ENCODE data around the gene TP53I11.

TP53I11 gene, protein sequence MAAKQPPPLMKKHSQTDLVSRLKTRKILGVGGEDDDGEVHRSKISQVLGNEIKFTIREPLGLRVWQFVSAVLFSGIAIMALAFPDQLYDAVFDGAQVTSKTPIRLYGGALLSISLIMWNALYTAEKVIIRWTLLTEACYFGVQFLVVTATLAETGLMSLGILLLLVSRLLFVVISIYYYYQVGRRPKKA

GRCh38 chr11:44950625-44951476, at the start of gene TP53I11:
Gene TP53I11, minus strand, starts transcription at chr11:44950883. Its CDS starts 12,548 bp downstream, at chr11:44938335.
- no peaks in the 10 kb centered on the region for H3K36me3 Mint-ChIP-seq
- H3K9me3 Mint-ChIP-seq = no peaks in the 10 kb centered on the region
- peak within 1 kb of the TSS; percentile 55 for H3K27ac Mint-ChIP-seq
- peaks cover 9% of the 10 kb centered on the region for H3K4me1 Mint-ChIP-seq
- no peaks in the 10 kb centered on the region for H3K27me3 Mint-ChIP-seq
- H3K4me3 Mint-ChIP-seq = peak within 1 kb of the TSS; percentile 81

- no peaks in the 10 kb centered on the region for H3K9me3 Mint-ChIP-seq
- H3K36me3 Mint-ChIP-seq = no peaks in the 10 kb centered on the region
- H3K4me1 Mint-ChIP-seq = no peaks in the 10 kb centered on the region
- no peak overlapping the region for H3K4me3 Mint-ChIP-seq
- no peaks in the 10 kb centered on the region for H3K27me3 Mint-ChIP-seq
- no peak overlapping the region for H3K27ac Mint-ChIP-seq
Measured at GRCh38 chr11:44999068-44999467, 48.4 kb upstream of the TP53I11 start.

- H3K9me3 Mint-ChIP-seq = no peaks in the 10 kb centered on the region
Measured at GRCh38 chr11:44998051-44998450, 47.4 kb upstream of the TP53I11 start.

DNA sequence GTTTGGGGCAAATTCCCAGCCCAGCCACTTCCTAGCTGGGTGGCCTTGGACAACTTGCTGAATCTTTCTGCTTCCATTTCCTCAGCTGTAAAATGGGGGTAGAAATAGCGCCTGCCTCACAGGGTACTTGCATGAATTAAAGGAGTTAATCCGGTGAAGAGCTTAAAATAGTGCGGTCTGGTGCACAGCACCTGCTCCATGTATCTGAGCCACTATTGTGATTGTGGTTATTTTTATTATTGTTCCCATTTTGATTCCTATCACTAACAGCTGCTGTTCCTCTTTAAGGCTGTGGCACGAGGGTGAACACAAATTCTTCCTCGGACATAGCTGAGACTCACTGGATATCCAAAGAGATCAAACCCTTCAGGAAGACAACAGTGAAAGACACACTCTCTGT, 46.9 kb upstream of the TP53I11 start:
- no peak overlapping the region for H3K4me3 Mint-ChIP-seq

More at GRCh38 chr11:44998051-44998450, 47.4 kb upstream of the TP53I11 start:
- Mint-ChIP-seq H3K36me3 (no peaks in the 10 kb centered on the region), H3K27ac (no peak overlapping the region), H3K4me3 (no peak overlapping the region), H3K4me1 (no peaks in the 10 kb centered on the region), H3K27me3 (no peaks in the 10 kb centered on the region)

GRCh38 chr11:44994753-44995152, 44.1 kb upstream of the TP53I11 start:
- no peaks in the 10 kb centered on the region for H3K36me3 Mint-ChIP-seq
- no peaks in the 10 kb centered on the region for H3K27me3 Mint-ChIP-seq
- no peak overlapping the region for H3K4me3 Mint-ChIP-seq
- no peaks in the 10 kb centered on the region for H3K9me3 Mint-ChIP-seq
- H3K27ac Mint-ChIP-seq = no peak overlapping the region
- no peaks in the 10 kb centered on the region for H3K4me1 Mint-ChIP-seq

More for the DNA sequence above, 46.9 kb upstream of the TP53I11 start:
- Mint-ChIP-seq H3K9me3 (no peaks in the 10 kb centered on the region), H3K27me3 (no peaks in the 10 kb centered on the region), H3K4me1 (no peaks in the 10 kb centered on the region), H3K36me3 (no peaks in the 10 kb centered on the region), H3K27ac (no peak overlapping the region)

DNA sequence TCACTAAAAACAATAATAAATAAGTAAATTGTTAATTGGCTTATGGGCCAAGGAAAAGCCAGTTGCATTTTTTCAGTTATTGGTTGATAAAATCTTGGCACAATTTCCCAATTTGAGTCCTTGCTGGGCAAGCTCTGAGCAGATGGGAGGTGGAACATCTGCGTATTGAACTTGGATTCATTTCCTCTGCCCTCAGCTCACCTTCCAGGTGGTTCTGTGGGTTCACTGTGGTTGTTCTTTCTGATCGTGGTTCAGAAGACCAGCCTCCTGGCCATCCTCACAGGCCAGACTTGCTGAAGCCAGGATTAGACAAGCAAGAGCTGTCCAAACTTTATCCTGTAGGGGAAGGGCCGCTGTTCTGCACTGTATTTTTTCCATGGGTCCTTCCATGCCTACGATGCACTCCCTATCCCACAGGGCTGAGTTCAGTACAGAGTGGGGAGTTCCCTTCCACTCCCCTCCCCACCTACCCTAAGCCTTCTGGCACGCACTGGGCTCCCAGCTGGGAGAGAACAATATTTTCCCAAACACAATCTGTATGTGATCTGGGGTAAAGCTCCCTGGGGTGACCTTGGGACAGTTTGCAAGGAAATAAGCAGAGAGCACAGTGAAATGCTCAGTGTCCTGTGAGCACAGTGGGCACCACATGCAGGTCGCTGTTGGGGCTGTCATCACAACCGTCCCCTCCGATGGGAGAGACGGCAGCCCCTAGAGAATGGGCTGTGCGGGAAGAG, 43.5 kb upstream of the TP53I11 start:
- Mint-ChIP-seq H3K36me3 (no peaks in the 10 kb centered on the region), H3K9me3 (no peaks in the 10 kb centered on the region), H3K4me3 (no peak overlapping the region), H3K27me3 (no peaks in the 10 kb centered on the region), H3K27ac (no peak overlapping the region), H3K4me1 (no peaks in the 10 kb centered on the region)

- Mint-ChIP-seq H3K27ac (no peak overlapping the region), H3K4me3 (no peak overlapping the region), H3K4me1 (no peaks in the 10 kb centered on the region), H3K36me3 (no peaks in the 10 kb centered on the region), H3K27me3 (no peaks in the 10 kb centered on the region), H3K9me3 (no peaks in the 10 kb centered on the region)
Measured at GRCh38 chr11:44992774-44993173, 42.1 kb upstream of the TP53I11 start.

- H3K27me3 Mint-ChIP-seq = no peaks in the 10 kb centered on the region
- H3K27ac Mint-ChIP-seq = no peak overlapping the region
- H3K9me3 Mint-ChIP-seq = no peaks in the 10 kb centered on the region
- no peak overlapping the region for H3K4me3 Mint-ChIP-seq
- no peaks in the 10 kb centered on the region for H3K4me1 Mint-ChIP-seq
- H3K36me3 Mint-ChIP-seq = no peaks in the 10 kb centered on the region
Measured at GRCh38 chr11:44992181-44992582, 41.5 kb upstream of the TP53I11 start.

DNA sequence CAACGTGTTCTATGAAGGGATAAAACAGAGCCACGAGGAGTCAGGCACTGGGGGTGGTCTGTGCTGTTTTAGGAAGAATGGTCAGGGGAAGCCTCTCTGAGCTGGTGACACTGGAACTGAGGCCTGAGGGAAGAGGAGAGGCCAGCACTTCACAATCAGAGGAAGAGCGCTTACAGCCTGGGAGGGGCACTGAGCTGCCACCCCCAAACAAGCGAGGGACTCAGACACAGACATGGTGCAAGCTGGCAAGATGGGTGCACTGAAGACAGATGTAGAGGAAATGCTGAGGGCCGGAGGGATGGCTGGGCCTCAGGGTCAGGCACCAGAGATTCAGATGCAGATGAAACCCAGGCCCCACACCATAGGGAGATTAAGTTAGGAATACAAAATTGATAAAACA, 40.0 kb upstream of the TP53I11 start:
- Mint-ChIP-seq H3K36me3 (no peaks in the 10 kb centered on the region), H3K9me3 (no peaks in the 10 kb centered on the region), H3K27ac (no peak overlapping the region), H3K27me3 (no peaks in the 10 kb centered on the region), H3K4me3 (no peak overlapping the region), H3K4me1 (no peaks in the 10 kb centered on the region)

DNA sequence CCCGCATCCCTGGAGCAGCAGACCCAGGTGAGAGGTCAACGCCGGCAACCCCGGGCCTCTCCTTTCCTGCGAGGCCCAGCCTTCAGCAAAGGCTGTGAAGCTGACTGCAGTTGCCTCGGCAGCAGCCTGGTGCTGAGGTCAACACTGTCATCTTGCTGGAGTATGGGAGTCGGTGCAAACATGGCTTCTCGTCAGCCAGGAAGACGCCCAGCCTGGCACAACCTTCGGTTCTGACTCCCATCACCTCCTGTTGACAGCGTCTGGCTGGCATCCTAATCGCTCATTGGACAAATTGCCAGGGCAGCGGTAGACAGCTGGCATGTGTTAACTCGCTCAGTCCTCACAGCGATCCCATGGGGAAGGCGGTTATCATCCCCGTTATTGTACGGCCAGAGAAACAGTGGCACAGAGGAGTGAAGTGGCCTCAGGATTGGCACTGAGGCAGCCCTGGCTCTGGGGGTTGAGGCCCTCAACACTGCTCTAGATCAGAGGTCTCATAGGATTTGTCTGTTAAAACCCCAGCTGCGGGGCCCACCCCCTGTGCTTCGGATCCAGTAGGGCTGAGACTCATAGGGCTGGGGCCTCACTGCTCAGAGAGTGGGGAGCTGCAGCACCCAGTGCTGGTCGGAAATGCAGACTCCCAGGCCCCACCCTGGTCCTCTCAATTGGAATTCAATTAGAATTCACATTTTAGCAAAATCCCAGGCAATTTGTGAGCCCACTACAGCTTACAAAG, 39.3 kb upstream of the TP53I11 start:
- Mint-ChIP-seq H3K4me3 (no peak overlapping the region), H3K36me3 (no peaks in the 10 kb centered on the region), H3K27ac (no peak overlapping the region), H3K4me1 (no peaks in the 10 kb centered on the region), H3K9me3 (no peaks in the 10 kb centered on the region), H3K27me3 (no peaks in the 10 kb centered on the region)

DNA sequence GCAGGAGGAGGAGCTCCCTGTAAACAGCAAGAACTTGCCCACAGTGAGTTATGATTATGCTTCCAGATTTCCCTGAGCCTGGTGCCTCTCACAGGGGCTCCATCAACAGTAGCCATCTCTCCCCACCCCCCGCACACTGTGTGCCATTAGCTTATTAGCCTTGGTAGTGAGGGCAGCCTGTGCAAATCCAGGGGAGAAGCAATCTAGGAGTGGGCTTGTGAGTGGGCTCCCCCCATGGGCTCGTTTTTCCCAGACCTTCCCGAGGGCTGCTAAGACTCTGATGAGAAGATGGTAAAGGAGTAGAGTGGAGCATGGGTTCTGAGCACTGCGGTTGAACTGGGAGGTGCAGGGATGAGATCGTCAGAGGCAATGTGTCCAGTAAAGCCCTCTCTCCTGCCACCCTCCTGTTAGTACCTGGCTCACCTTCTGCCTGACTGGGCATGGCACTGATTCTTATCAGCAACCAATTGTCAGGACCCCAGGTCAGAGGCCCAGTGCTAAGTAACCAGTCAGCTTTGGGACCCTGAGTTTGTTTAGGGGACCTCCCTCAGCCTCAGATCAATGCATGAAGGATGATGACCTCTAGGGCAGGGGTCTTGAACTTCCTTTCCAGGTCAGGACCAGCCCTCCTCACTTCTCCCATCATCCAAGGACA, 38.4 kb upstream of the TP53I11 start:
- Mint-ChIP-seq H3K4me1 (no peaks in the 10 kb centered on the region), H3K36me3 (no peaks in the 10 kb centered on the region), H3K9me3 (no peaks in the 10 kb centered on the region), H3K27ac (no peak overlapping the region), H3K4me3 (no peak overlapping the region), H3K27me3 (no peaks in the 10 kb centered on the region)

GRCh38 chr11:44988111-44988510, 37.4 kb upstream of the TP53I11 start:
- H3K36me3 Mint-ChIP-seq = no peaks in the 10 kb centered on the region
- no peaks in the 10 kb centered on the region for H3K4me1 Mint-ChIP-seq

DNA sequence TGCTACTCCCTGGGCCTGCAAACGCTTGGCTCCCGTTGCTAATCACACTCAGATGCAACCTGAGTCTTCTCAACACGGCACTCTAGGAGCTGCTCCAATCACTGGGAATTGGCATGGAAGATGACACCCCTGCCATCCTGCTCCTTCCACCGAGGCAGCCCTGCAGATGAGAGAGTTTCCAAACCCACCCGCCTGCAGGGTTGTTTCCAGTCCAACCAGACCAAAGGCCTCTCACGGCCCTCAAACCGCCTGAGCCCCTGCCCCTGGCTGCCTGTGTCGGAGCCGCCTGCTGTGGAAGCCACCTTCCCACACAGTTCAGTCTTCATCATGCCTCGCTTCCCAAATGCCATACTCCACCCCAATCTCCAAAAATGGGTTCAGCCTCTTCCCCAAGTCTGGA, 36.8 kb upstream of the TP53I11 start:
- Mint-ChIP-seq H3K27ac (no peak overlapping the region), H3K4me1 (no peaks in the 10 kb centered on the region), H3K27me3 (no peaks in the 10 kb centered on the region), H3K9me3 (no peaks in the 10 kb centered on the region), H3K36me3 (no peaks in the 10 kb centered on the region), H3K4me3 (no peak overlapping the region)

More at GRCh38 chr11:44988111-44988510, 37.4 kb upstream of the TP53I11 start:
- Mint-ChIP-seq H3K27ac (no peak overlapping the region), H3K9me3 (no peaks in the 10 kb centered on the region), H3K27me3 (no peaks in the 10 kb centered on the region), H3K4me3 (no peak overlapping the region)

- no peaks in the 10 kb centered on the region for H3K27me3 Mint-ChIP-seq
- no peaks in the 10 kb centered on the region for H3K4me1 Mint-ChIP-seq
- H3K9me3 Mint-ChIP-seq = no peaks in the 10 kb centered on the region
- H3K4me3 Mint-ChIP-seq = no peak overlapping the region
- no peak overlapping the region for H3K27ac Mint-ChIP-seq
- no peaks in the 10 kb centered on the region for H3K36me3 Mint-ChIP-seq
Measured at GRCh38 chr11:44986315-44986714, 35.6 kb upstream of the TP53I11 start.

DNA sequence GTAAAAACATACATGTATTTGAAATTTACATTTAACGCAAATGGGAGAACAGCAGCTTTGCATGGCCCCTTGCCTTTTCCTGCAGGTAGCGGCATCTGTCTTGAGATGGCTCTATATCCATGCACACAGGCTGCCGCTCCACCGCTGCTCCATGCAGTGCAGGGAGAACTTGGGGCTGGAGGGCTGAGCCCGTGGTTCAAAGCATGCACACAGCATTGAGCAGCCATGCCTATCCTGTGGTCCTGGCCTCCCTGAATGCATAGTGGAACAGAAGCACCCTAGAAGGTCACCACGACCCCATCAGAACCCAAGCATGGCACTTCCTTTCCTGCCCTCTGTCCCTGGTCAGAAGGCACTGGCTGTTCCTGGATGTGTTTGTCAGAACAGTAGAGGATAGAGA, 35.0 kb upstream of the TP53I11 start:
- H3K36me3 Mint-ChIP-seq = no peaks in the 10 kb centered on the region
- H3K4me3 Mint-ChIP-seq = no peak overlapping the region
- H3K27me3 Mint-ChIP-seq = no peaks in the 10 kb centered on the region
- H3K27ac Mint-ChIP-seq = no peak overlapping the region
- H3K9me3 Mint-ChIP-seq = no peaks in the 10 kb centered on the region
- H3K4me1 Mint-ChIP-seq = no peaks in the 10 kb centered on the region
